HG02970 (cell line): ENCODE results near the gene RAI14.
"Not testable (repeated sequence)": the region's sequence is repeated elsewhere in the genome, so short reads cannot be mapped to it uniquely, and the experiment has no call there.

Source experiments
- ATAC-seq: cut with Tn5 transposase; IDR thresholded peaks from one replicate; pipeline ENCODE4 v1.9.1; 2021; ENCODE audit warnings: mild to moderate bottlenecking, moderate library complexity, moderate number of reproducible peaks; ENCODE audit not compliant: unreplicated experiment, low FRiP score

RAI14 gene

GRCh38 chr5:34758514-34758913, 102.4 kb downstream of the RAI14 start:
- no peak for ATAC-seq

GRCh38 chr5:34759213-34759612, 103.1 kb downstream of the RAI14 start:
- not testable (repeated sequence) for ATAC-seq

- no peak for ATAC-seq
These were observed 109.5 kb downstream of the RAI14 start for GRCh38 chr5:34765662-34766061.

GRCh38 chr5:34767180-34767579, 111.1 kb downstream of the RAI14 start:
- no peak for ATAC-seq

- ATAC-seq, result no peak
These were observed 114.4 kb downstream of the RAI14 start for GRCh38 chr5:34770486-34770885.

GRCh38 chr5:34771076-34771475, 114.9 kb downstream of the RAI14 start:
- no peak for ATAC-seq

GRCh38 chr5:34772267-34773098, 116.4 kb downstream of the RAI14 start:
- no peak for ATAC-seq

GRCh38 chr5:34774139-34774538, 118.0 kb downstream of the RAI14 start:
- no peak for ATAC-seq

- not testable (repeated sequence) for ATAC-seq
These were observed 118.5 kb downstream of the RAI14 start for GRCh38 chr5:34774678-34775077.

- ATAC-seq, result no peak
These were observed 119.8 kb downstream of the RAI14 start for GRCh38 chr5:34775886-34776285.

GRCh38 chr5:34778091-34778850, 122.1 kb downstream of the RAI14 start:
- no peak for ATAC-seq

GRCh38 chr5:34783892-34784291, 127.8 kb downstream of the RAI14 start:
- not testable (repeated sequence) for ATAC-seq

GRCh38 chr5:34787035-34787434, 130.9 kb downstream of the RAI14 start:
- ATAC-seq, result no peak

GRCh38 chr5:34789021-34789531, 132.9 kb downstream of the RAI14 start:
- ATAC-seq, result no peak

- no peak for ATAC-seq
These were observed 133.5 kb downstream of the RAI14 start for GRCh38 chr5:34789639-34790038.

GRCh38 chr5:34790069-34790468, 133.9 kb downstream of the RAI14 start:
- no peak for ATAC-seq

- no peak for ATAC-seq
These were observed 135.7 kb downstream of the RAI14 start for GRCh38 chr5:34791761-34792244.

GRCh38 chr5:34802834-34803563, 146.9 kb downstream of the RAI14 start:
- ATAC-seq, result no peak

GRCh38 chr5:34803974-34804732, 148.0 kb downstream of the RAI14 start:
- no peak for ATAC-seq

GRCh38 chr5:34804913-34805312, 148.8 kb downstream of the RAI14 start:
- no peak for ATAC-seq
